GM19035 (cell line): ENCODE data around the gene PIGH.

Source experiments
- ATAC-seq: cut with Tn5 transposase; IDR thresholded peaks from one replicate; pipeline ENCODE4 v1.9.1; 2021; ENCODE audit not compliant: unreplicated experiment

PIGH gene

GRCh38 chr14:67575684-67576083 is 24.4 kb downstream of the PIGH start:
- no peak for ATAC-seq

DNA sequence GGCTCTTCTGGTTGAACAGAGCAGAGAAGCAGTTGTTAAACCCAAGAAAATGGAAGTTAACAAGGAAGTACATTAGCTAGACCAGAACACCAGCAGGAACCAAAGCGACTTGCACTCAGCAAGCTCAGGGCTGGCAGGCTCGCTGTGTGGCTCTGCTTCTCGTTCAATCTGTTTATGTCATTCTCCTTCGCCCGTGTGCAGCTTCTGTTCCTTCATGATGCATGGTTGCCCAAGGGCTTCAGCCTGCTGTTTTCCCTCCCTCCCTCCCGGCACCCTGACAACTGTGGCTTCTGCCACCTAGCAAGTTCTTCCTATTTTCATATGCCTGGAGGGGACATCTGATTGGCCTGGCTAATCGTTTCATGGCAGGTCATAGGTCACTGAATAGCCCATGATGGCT is 25.3 kb downstream of the PIGH start:
- ATAC-seq, result no peak

GRCh38 chr14:67574156-67574555 is 25.9 kb downstream of the PIGH start:
- no peak for ATAC-seq

DNA sequence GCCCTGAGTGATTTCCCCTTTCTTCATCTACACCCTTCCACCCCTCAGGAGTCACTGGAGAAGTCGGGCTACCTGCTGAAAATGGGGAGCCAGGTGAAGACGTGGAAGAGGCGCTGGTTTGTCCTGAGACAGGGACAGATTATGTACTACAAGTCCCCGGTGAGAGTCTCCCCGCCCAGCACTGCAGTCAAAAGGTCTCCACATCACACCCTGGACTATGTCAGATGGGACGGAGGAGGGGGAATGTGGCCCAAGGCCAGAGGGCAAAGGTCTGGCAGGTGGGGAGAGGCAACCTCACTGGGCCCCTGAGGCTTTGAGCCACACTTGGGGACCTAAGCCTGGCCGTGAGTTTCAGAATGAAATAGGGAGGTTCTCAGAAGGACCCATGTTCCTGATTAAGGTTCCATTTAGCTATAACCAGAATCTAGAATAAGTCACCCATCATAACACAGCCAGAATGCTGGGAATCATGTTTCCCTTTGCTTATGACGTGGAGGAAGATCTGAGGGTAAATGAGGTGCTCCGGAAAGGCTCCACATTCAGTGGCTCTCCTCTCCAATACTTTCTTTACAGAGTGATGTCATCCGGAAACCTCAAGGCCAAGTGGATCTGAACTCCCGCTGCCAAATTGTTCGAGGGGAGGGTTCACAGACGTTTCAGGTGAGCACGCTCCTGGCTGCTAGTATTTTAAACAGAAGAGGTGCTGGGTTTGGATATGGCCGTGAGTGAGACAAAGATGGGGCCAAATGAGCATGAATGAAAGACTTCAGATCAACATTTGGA is 26.6 kb downstream of the PIGH start:
- no peak for ATAC-seq

DNA sequence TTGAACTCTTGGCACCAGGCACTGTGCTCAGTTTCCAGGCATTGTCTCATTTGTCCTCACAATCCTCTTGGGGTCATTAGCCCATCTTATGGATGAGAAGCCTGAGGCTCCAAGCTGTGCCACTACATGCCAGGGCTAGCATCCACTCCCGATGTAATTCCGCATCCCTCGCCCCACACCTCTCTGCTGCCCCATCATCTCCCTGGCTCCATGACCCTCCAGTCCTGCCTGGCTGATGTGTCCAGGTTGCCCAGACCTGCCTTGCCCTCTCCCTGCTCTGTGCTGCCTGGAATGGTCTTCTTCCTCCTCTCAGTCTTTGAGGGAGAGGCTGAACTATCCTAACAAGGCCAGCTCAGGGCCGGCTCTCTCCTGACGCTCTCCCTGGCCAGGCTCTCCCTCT is 27.5 kb downstream of the PIGH start:
- no peak for ATAC-seq

- no peak for ATAC-seq
Observed at GRCh38 chr14:67571991-67572323, 28.1 kb downstream of the PIGH start.

GRCh38 chr14:67571275-67571990 is 28.6 kb downstream of the PIGH start:
- ATAC-seq, result no peak

DNA sequence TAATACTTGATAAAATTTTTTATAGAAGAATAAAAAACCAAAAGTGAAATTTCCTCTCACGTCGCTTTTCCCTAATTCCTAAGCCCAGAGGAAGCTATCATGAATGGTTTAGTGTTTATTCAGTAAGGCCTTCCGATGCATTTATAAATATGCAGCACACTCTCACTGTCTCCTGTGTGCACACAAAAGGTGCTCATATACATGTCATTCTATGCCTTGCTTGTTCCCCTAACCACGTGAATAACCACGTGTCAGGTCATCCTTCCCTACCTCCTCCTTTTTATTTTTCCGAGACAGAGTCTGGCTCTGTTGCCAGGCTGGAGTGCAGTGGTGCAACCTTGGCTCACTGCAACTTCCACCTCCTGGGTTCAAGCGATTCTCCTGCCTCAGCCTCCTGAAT is 29.6 kb downstream of the PIGH start:
- no peak for ATAC-seq

DNA sequence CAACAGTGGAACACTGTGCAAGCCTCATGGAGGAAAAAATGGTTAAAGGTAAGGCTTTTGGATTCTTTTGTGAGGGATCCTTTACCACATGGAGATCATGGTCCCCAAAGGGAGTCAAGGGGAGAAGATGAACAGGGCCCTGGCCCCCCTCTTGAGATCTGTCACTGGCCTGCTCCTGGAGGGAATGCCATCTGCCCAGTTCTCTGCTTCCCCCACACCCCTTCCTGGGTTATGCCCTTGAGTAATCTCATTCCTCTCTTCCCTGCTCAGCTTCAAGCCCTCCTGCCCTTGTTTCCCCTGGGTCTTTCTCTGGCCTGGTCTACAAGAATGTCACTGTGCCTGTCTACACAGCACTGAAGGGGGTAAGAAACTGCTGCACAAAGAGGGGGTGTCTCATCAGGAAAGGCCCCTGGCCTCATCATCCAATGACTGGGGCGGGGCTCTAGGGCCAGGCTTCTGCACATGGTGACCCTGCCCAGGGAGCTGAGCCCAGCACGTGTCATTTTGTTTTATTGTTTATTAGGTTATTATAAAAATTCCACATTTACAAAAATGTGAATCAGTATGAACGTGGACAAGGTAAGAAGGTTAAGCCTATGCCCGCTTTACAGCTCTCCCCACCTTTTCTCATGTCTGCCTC is 30.3 kb downstream of the PIGH start:
- no peak for ATAC-seq

DNA sequence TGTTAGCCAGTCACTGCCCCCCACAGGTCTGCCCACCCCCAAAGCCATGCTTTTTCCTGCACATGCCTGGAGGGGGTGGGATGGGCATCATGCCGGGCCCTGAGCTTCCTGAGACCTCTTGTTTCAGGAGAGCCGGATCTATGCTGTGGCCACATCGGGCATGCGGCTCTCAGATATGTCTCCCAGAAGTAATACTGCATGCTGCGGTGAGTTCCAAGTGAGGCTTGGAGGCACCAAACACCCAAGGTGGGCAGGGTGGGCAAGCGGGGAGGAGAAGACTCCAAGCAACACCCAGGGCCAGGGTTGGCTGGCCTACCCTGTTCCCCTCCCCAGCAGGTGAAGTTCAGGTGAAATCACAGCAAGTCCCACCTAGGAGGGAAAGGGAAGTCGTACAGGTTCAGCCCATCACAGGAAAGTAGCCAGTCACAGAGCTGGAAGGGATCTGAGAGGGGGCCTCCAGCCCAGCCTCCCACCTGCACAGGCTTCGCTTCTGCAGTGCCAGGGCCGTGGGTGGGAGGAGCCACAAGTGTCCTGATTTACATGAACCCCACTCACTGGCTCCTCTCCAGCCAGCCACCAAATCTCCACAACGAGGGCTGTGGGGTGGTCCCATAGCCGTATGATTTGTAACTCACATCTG is 30.9 kb downstream of the PIGH start:
- ATAC-seq, result no peak

- no peak for ATAC-seq
Observed at GRCh38 chr14:67567654-67568053, 32.4 kb downstream of the PIGH start.

DNA sequence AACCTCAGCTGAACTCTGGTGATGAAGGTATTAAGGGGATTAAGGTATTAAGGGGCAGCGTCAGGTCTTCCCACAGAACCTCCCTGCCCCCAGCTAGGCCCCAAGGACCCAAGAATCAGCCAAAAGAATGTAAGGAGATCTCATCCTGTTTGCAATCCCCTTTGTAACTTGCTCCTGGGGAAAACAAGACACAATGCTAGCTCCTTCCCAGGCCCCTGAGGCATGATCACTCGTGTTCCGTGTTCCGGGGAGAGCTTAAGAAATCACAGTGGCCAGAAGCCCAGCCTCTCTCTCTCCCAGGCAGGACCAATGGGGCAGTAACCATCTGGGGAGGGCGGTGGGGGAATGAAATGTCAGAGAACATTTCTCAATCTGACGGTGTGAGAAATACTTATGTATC is 33.2 kb downstream of the PIGH start:
- ATAC-seq, result no peak

- no peak for ATAC-seq
Observed at GRCh38 chr14:67564236-67564635, 35.8 kb downstream of the PIGH start.

GRCh38 chr14:67562776-67563150 is 37.3 kb downstream of the PIGH start:
- no peak for ATAC-seq

DNA sequence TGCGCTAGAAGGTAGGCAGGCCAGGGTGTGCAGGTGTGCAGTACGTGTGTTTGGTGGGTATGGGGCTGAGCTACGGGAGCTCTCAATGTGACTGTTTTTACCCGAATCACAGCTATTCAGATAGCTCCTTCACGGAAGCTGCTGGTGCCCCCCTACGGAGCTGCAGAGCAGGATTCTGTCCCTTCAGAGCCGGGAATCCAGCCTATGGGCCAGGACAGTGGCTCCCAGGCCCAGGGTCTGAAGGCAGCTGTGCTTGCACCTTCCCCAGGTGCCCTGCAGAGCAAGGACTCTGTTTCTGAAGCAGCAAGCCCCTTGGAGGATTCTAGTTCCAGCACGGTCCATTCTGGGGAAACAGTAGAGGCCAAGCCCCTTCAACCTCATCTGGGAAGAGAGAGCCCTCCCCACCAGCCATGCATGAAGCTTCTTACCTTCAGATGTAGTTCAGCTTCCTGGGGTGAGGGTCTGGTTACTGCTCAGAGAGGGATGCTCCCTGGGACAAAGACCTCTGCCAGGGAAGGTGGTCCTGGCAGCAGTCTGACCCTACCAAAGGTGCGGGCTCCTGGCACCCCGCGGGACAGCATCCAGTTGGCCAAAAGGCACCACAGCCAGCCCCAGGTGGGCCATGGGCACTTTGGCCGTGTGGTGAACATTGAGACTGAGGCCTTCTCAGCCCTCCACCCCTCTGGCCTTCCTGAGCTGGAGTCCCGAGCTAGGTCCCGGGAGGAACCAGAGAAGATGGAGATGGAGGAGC is 37.9 kb downstream of the PIGH start:
- no peak for ATAC-seq

DNA sequence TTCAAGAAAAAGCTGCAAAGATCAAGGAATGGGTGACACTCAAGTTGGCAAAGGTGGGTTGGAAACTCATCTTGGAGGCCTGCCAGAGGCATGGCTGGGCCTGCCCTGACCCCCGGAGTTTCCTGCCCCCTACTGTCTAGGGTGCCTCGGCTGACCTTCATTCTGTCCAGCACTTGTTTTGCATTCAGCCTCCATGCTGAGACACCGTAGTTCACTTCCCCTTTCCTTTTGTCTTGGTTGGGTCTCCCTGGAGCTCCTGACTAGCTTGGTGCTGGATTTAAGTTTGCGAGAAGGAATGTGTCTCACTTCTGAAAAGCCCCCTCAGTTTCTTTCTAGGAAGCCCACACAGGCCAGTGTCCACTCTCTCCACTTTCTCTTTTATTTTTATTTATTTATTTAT is 40.4 kb downstream of the PIGH start:
- ATAC-seq, result no peak

GRCh38 chr14:67557656-67558055 is 42.4 kb downstream of the PIGH start:
- no peak for ATAC-seq

DNA sequence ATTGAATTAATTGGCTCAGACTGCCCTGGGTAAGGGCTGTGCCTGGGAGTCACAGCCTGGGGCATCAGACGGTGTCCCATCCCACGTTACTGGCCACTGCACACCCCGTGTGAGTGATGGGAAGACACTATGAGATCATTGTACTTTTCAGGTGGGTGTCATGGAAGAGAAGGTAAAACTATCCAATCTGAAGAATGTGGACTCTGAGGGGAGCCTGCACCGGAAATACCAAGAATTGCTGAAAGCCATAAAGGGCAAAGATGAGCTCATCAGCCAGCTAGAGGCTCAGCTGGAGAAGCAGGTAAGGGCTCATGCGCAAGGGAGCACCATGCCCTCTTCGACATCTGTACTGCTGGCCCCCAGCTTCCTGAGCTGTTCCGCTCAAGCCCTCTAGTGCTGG is 43.0 kb downstream of the PIGH start:
- ATAC-seq, result no peak

- no peak for ATAC-seq
Observed at GRCh38 chr14:67556671-67557070, 43.4 kb downstream of the PIGH start.

GRCh38 chr14:67555518-67556090 is 44.5 kb downstream of the PIGH start:
- ATAC-seq, result no peak

DNA sequence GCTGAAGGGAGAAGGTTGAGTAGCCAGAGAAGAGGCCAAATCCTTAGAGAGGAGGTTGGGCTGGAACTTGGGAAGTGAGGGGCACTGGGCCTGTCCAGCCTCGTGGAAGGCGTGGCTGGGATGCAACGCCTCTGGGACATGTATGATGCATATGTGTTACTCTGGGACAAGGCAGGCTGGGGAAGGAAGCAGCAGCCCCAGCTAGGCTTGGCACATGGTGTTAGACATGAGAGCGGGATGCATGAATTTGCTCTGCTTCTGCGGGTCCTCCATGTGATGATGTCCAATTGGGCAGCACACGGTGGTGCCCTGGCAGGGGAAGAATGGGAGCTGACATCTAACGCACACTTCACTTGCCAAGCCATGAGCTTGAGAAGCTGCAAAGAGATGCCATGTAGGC is 45.7 kb downstream of the PIGH start:
- no peak for ATAC-seq
